ENCODE results near the gene NRG3. TPM values are rescaled to one million over a fixed set of nuclear protein-coding genes. Genes with fewer than 3 reads are reported as not detected.

NRG3 gene
- total and polyA plus RNA-seq, 12 donors = 0.03 to 0.73 (median 0.13) TPM; not detected in 5

GRCh38 chr10:82757397-82757796 lies 882.4 kb downstream of the NRG3 start:
- no peak for ATAC-seq
- intact Hi-C loops (cut with DNase I) = no loop called here
- no peaks in the 10 kb centered on the region for H3K27me3 ChIP-seq
- 71 to 73% methylated on average over 3 of the region's 3 CpGs for WGBS, 2 donors
- no peak overlapping the region for H3K27ac ChIP-seq
- no peak for DNase-seq
- H3K4me3 ChIP-seq = no peak overlapping the region
- no peak for TF ChIP-seq CTCF (IDR thresholded peaks at IDR 0.05)
- no peaks in the 10 kb centered on the region for H3K36me3 ChIP-seq
- peaks cover 0 to 5% (median 0%) of the 10 kb centered on the region in 11 donors for H3K9me3 ChIP-seq
- H3K4me1 ChIP-seq = no peaks in the 10 kb centered on the region

GRCh38 chr10:82757901-82758300 lies 882.9 kb downstream of the NRG3 start:
- Histone ChIP-seq H3K27ac (no peak overlapping the region), H3K4me3 (no peak overlapping the region), H3K4me1 (no peaks in the 10 kb centered on the region), H3K36me3 (no peaks in the 10 kb centered on the region), H3K27me3 (no peaks in the 10 kb centered on the region), H3K9me3 (peaks cover 0 to 5% (median 0%) of the 10 kb centered on the region in 11 donors)
- no peak for ATAC-seq
- TF ChIP-seq CTCF (IDR thresholded peaks at IDR 0.05) = no peak
- intact Hi-C loops (cut with DNase I) = no loop called here
- DNase-seq = no peak

GRCh38 chr10:82759050-82759449 lies 884.1 kb downstream of the NRG3 start:
- 67 to 93% methylated on average over 1 of the region's 1 CpG for WGBS, 2 donors
- intact Hi-C loops (cut with DNase I) = no loop called here
- H3K4me1 ChIP-seq = no peaks in the 10 kb centered on the region

GRCh38 chr10:82762641-82763040 lies 887.6 kb downstream of the NRG3 start:
- TF ChIP-seq CTCF (IDR thresholded peaks at IDR 0.05) = no peak
- intact Hi-C loops (cut with DNase I) = no loop called here
- ATAC-seq = no peak
- Histone ChIP-seq H3K27me3 (no peaks in the 10 kb centered on the region), H3K9me3 (peaks cover 0 to 8% (median 0%) of the 10 kb centered on the region in 11 donors), H3K4me3 (no peak overlapping the region), H3K36me3 (no peaks in the 10 kb centered on the region), H3K27ac (no peak overlapping the region), H3K4me1 (no peaks in the 10 kb centered on the region)
- no peak for DNase-seq
- WGBS, 2 donors = 80 to 86% methylated on average over 2 of the region's 2 CpGs

More at GRCh38 chr10:82759050-82759449, 884.1 kb downstream of the NRG3 start:
- H3K27me3 ChIP-seq = no peaks in the 10 kb centered on the region
- no peak overlapping the region for H3K27ac ChIP-seq
- no peak overlapping the region for H3K4me3 ChIP-seq
- no peaks in the 10 kb centered on the region for H3K36me3 ChIP-seq
- no peak for DNase-seq
- H3K9me3 ChIP-seq = peaks cover 0 to 5% (median 0%) of the 10 kb centered on the region in 11 donors
- TF ChIP-seq CTCF (IDR thresholded peaks at IDR 0.05) = no peak
- ATAC-seq = no peak

All from heart right ventricle (tissue), 16 donors.